Sigmoid colon (tissue), 4 donors: ENCODE data around the gene TBCA.

Source experiments
- CTCF ChIP-seq, 4 experiments: fragments of 450-650 bp in 3 of 4; fragments of 200-600 bp in 1 of 4; IDR thresholded peaks; one replicate each; pipeline ENCODE4 v1.5.1; 2016 to 2019; ENCODE audit warnings: antibody characterized with exemption in 4 of 4, mild to moderate bottlenecking in 3 of 4, moderate library complexity in 2 of 4
- POLR2A ChIP-seq, 2 donors: fragments of 450-650 bp; IDR thresholded peaks; one replicate each; pipeline ENCODE4 v1.6.1; 2016; ENCODE audit warnings: antibody characterized with exemption in 2 of 2, mild to moderate bottlenecking in 2 of 2, moderate library complexity in 2 of 2
- POLR2AphosphoS5 ChIP-seq, 4 donors: sonication (generic); formaldehyde crosslinking; IDR thresholded peaks; one replicate each; pipeline ENCODE4 v1.6.1; 2017; ENCODE audit warnings: antibody characterized with exemption in 4 of 4

DNA sequence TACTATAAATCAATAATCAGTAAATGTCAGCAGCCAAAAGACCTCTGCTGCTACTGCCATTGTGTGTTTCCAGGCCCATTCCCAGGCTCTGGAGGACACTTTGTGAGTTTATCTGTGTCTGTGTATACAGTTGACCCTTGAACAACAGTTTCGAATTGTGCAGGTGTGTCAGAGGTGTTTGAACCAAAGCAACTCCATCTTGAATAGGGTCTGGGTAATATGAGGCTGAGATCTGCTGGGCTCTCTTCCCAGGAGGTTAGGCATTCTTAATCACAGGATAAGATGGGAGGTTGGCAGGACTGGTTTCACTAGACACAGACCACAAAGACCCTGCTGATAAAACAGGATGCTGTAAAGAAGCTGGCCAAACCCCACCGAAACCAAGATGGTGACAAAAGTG lies 2.3 kb upstream of the TBCA start:
- no peak for TF ChIP-seq POLR2A (IDR thresholded peaks at IDR 0.05)
- TF ChIP-seq CTCF (IDR thresholded peaks at IDR 0.05), result no peak
- no peak for TF ChIP-seq POLR2AphosphoS5 (IDR thresholded peaks at IDR 0.05)
